Stimulated activated naive CD8-positive, alpha-beta T cell treated with anti-CD3 and anti-CD28 coated beads, Interleukin-15, Interleukin-2, amounts not matched to agents 100 U/mL and 50 U/mL, for 24 hours (primary cell): ENCODE measurements around the gene SIX3.

Source experiments
- ATAC-seq: fragments of 150-1000 bp; cut with Tn5 transposase; one replicate; pipeline ENCODE4 v1.10.0; 2021
- DNase-seq: peaks from one replicate; pipeline ENCODE4 v3.0.0; 2021

SIX3 gene

DNA sequence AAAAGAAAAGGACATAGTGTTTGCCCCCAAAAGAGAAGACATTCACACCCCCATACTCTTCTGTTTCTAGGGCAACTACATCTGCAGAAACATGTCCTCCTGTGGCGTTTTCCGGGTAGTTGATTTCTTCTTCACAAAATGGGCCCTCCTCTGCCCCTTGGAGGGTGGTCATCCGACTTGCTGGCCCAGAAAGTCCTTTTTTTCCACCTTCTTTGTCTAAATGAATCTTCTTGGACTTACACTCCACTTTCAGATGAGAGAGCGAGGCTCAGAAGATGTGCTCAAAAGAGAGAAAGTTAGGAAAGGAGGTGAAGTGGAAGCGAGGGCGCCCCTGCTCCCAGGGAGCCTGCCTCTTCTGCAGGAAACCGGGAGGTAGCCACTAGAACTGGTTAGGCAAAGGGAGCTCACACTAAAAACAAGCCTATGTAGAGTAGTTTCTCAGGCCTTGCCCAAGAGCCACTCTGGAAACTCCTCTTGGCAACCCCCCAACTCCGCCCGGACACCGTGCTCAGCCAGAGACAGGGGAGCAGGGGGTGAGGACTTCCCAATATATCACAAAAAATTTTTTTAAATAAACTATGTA lies 10.2 kb upstream of the SIX3 start:
- no peak for ATAC-seq
- DNase-seq, result no peak

DNA sequence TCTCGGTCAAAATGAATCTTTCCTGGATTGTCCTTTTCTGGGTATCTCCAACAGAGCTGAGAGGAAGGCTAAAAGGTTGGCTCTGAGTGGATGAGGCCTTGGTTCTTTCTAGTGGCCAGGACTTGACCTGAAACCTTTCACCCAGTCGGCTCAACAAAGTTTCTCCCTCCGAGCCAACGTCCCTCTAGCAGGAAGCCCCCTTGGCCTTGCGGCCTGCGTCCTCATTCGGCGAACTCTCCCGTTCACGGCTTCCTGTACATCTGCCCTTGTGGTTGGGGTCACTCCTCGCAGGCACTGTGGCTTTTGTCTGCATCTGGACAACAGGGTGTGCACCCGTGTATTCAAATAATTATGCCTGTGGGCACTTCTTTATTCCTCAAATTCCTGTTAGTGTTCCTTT lies 9.4 kb upstream of the SIX3 start:
- ATAC-seq (no peak), DNase-seq (no peak)

DNA sequence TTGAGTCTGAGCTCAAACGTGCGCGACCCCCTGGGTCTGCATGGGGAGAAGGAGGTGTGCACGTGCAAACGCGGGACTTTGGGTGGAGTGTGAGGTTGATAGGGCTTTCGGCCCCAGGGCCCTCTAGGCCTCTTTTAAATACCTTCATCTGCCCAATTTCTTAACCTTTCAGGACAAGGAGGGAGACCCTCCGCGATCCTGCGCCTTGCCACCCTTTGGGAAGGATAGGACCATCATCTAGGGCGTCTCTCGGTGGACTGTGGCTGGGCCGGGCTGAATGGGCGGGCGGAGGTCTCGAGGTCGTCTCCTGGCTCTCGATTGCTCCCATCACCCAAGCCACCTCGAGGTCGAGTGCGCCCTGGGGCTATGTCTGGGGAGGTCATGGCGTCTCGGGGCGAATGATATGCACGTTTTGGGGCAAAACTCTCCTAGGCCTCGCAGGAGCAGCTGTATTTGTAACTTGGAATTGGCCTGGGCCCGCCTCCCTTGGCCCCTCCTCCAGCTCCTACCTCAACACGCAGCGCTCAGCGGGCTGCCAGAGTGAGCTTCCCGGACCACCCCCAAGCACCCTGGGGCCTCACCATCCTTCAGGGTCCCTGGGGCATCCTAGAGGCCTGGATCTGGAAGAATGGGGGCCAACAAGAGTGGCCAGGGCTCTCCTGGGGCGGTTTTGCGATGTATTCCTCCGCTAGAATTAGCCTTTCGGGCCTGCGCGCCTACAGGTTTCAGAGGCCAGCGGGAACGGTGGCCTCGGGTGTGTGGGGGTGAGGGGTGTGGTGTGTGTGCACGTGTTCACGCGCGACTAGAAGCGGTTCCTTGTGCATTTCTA lies 8.7 kb upstream of the SIX3 start:
- no peak for DNase-seq
- no peak for ATAC-seq

DNA sequence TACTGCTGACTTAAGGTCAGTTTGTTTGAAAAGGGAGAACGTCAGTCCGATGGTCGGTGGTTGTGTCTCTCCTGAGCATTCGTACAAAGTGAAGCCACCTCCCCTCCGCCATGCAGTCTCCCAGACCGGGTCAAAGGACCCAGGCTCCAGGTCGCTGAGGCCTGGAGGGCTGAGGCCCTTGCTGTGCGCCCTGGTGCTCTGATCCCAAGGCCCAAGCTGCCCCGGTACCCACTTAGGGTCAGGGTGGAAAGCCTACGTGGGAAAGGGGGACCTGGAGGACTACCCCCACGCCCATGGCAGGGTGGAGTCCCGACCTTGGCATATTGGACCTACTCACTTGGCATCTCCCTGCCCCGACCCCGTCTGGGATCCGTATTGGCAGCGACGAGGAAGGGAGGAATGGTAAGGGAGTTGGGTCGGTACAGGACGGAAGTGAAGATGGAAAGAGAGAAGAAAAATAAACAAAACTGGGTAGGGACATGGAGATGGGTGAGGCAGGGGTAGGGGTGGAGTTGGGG lies 8.0 kb upstream of the SIX3 start:
- DNase-seq (no peak), ATAC-seq (no peak)

DNA sequence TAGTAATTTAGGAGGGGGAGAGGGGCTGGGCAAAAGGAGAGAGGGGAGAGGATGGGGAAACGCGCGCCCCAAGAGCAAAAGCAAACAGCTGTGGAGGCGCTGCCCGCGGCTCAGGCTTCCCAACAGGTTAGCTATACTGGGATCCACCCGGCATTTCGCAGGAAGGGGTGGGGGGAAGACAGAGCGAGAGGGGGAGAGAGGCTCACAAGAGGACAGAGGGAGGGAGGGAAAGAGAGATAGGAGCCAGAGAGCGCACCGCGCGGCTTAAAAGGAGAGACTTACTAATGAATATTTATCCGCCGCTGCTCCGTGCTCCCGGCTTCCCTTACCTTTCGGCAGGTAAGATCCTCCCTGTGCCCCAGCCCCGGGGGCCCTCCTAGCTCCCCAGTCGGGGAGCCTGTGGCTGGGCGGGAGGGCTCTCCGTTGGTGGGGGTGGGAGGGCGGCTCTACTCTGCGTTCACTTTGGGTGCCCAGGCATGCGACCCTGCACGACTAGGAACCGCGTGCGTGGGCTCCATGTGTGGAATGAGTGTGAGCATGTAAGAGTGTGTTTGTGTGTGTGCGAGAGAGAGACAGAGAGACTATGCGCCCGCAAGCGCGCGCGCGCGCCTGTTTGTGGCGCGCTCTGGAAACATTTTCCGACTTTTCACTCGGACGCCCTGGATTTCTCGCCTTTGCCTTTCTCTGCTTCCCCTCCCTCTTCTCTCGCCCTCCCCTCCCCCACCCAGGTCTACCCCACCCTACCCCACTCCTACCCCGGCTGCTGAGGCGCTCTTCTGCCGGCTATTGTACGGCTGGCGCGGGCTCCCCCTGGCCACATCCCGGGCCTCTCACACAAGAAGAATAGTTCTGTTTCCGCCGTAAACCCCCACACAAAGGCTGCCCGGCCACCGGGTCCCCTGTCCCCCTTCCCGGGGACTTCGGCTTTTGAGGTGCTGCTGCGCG lies 7.2 kb upstream of the SIX3 start:
- ATAC-seq (no peak), DNase-seq (no peak)

DNA sequence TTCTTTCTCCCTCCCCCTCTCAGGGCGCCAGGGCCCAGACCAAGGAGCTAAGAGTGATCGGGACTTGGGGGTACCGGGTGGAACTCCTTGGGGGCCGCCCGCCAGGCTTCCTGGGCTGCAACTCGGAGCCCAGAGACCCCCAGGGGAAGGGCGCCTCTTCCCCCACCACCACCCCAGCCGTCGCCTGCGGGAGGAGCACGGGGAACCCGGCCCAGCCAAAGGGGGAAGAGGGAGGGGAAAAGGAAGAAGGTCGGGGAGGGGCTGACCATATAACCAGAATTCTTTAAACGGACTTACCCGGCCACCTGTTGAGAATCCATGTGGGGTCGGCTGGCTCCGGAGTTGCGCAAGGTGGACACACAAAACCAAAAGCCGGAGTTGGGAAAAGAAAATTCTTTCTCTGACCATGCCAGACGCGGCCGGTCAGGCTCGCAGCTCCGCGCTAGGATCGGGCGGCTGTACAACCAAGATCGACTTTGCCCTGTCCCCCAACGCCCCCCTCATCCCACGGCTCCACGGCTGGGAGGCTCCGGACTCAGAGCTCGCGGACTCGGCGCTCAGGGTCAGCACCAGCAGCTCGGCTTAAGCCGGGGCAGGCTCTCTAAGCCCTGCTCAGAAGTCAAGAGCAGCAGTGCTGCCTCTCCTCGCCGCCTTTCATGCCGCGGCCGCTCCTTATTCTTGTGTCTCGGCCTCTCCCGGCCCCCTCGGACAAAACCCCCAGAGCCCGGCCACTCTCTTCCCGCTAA lies 6.3 kb upstream of the SIX3 start:
- ATAC-seq (no peak), DNase-seq (no peak)

DNA sequence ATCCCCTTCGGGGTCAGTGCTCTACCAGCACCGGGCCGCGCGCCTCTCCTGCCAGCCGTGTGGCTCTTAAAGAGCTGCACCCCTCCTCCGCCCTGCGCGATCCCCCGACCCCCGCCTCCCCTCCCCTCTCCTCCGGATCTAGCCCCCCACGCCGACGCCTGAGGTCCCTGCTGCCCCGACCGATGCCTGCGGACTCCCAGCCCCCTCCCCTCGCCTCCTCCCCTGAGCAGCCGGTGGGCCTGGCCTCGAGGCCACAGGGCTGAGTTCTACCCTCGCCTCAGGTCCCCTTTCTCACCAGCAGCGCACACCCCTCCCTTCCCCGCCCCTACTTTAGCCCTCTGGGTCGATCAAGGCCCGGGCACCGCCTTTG lies 5.8 kb upstream of the SIX3 start:
- no peak for ATAC-seq

DNA sequence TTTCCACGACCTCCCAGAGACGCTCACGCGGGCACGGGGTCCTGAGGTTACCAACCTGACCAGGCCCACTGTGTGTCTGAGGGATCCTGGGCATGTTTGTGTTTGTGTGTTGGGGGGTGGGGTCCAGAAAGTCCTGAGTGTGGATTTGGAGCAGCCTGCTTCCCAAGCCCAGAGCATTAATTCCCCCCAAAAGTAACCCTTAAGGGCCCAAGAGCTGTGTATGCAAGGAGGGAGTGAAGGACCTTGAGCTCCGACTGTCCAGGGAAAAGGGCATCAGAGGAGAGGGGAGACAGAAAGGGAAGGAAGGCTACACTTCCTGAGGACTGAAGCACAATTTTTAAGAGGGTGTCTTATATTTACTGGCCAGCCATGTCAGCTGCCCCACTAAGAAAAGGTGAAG lies 5.2 kb upstream of the SIX3 start:
- ATAC-seq (no peak), DNase-seq (no peak)

More for the DNA sequence above, 5.8 kb upstream of the SIX3 start:
- no peak for DNase-seq

DNA sequence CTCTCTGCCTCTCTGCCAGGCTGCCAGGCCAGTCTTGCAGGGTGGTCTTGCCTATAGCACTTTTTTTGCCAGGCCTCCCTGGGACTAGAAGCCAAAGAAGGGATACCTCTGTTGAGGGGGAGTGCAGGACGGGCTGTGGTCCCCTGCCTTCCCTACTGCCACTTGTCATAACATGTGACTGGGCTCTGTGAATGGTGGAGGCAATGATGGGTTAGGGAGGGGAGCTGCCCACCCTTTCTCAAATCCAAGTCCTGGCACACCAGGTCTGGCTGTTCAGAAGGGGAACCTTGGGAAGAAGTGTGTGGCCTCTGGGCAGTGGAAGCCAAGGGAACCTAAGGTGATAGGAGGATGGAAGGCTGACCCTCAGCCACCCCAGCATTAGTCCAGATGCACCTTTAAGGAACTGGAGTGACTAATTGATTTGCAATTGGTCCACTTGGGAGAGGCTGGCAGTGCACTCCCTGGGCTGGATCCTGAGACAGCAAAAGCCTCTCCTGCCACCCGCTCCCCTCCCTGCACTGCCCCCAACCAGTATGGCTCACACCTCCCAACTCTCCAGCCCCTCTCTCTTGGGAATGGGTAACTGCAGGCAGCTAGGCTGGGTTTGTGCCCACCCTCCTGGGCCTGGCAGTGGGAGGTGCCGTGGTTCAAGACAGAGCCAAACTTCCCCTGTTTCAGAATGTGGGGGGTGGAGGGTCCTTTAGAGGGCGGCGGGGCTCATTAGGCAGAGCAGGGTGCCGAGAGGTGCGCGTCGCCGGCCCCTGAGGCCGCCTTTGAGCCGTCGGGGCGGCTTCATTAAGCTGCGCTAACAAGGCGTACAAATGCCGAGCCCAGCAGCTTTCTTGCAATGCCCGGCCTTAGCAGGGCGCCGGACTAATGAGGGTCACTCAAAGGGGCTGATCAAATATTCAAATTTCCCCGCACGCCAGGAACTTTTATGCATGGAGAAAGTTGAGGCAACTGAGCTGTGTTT lies 4.5 kb upstream of the SIX3 start:
- no peak for ATAC-seq

DNA sequence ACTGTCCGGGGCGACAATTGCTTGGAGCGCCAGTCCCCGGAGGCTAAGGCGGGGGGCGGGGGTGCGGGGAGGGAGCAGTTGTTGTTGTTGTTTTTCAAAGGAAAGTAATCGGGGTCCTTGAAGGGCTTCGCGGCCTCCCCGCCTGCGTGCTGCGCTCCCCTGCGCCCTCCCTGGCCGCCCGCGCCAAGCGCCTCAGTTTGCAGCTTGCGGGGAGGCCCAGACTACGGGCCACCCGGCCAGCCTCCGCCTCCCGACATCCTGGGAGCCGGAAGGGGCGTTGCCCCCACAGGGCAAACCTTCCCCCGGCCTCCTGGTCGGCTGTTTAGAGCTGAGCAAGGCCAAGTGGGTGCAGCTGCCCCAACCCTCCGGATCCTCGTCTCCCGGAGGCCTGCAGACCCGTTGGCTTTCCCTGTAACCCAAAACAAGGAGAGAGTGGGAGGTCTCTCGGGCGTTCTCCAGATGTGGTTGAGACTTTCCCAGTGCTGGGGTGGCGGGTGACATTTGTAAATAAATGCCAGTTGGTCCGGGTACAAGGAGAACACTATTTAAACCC lies 3.7 kb upstream of the SIX3 start:
- ATAC-seq, result peak; percentile 37
- DNase-seq, result peak; percentile 58

More for the DNA sequence above, 4.5 kb upstream of the SIX3 start:
- no peak for DNase-seq

DNA sequence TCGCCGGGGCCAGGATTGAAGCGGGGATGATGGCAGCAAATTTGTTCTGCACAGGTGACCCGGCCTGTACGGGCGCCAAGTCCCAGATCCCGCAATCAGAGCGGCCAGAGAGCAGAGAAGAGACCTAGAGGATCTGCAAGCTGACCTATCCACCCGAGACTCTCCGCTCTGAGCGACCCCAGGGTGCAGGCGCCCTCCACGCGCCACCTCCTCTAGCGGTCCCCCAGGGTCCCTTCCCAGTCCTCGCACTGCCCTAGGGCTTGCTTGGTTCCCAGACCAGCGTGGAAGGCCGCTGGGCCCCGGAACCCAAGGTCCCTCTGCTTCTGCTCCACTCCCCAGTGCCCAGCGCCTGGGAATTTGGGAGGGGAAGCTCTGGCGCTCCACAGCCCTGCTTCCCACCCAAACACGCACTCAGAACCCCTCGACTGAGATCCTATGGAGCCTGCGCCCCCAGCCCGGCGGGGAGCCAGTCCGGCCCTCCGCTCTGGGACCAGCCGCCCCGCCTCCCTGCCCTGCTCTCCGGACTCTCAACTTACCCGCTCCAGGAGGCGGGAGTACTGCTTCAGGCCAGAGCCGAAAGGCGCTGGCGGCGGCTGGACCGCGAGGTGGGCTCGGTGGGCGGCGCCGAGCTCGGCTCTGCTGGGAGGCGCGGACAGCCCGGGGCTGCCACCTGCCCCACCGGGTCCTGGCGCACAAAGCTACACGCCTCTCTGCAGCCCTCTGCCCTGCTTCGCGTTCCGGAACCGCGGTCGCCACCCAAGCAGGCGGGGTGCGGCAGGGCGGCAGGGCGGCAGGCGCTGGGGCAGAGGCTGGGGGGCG lies 3.0 kb upstream of the SIX3 start:
- ATAC-seq, result no peak
- no peak for DNase-seq

DNA sequence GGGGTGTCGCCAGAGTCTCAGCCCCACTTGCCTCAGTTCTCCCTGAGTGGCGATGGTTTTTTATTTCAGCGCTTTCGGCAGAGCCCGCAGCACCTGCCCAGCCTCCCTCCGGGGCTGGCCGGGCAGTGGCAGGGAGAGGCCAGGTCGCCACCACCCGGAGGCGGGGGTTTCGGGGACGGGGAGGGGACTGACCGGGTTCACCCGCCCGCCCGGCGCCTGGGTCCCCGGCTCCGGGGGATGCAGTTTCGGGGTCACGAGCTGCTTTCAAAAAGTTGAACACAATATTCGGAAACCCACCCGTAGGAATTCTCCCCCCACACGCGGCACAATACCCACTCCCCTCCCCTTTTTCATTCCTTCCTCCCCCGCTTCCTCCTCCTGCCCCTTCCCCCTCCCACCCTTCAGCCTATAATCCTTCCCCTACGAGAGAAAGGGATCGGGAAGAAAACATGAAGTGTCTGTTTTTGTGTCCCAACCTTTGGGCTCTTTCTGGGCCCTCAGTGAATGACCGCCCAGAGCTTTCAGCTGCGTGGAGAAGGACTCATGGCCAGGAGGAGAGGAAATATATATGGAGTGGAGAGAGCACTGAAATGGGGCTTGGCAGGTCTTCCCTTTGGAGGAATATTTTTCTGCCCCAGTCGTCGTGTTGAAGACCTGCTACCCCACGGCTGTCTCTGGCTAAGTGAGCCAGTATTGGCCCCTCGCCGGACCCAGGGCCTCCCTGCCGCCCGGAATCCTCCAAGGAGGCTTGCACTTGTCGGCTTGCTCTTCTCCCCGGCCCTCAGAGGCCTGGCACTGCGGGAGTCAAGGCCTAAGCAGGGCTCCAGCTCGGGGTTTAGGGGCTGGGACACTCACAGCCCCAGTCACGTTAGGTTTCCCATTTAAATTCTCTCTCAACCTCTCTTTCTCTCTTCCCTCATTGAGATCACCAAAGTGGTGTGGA lies 2.1 kb upstream of the SIX3 start:
- DNase-seq (no peak), ATAC-seq (no peak)

DNA sequence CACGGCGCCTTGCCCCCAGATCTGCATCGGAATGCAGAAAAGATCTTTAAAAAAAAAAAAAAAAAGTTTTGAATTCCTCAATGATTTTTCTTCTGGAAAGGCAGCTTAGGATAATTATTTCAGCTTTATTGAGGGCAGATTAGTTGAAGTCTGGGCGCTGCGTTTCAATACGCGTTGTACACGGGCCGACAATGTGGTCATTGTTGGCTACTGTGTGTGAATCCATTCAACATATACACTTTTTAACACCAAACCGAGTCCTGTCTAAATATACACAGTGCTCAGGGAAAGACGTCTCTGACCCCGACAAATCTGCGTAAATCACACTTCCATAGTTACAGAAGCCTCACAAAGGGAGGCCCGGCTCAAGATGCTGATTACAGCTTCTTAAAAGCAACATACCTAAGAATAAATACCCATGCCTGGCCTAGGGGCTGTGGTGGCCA lies 1.4 kb upstream of the SIX3 start:
- ATAC-seq, result no peak

DNA sequence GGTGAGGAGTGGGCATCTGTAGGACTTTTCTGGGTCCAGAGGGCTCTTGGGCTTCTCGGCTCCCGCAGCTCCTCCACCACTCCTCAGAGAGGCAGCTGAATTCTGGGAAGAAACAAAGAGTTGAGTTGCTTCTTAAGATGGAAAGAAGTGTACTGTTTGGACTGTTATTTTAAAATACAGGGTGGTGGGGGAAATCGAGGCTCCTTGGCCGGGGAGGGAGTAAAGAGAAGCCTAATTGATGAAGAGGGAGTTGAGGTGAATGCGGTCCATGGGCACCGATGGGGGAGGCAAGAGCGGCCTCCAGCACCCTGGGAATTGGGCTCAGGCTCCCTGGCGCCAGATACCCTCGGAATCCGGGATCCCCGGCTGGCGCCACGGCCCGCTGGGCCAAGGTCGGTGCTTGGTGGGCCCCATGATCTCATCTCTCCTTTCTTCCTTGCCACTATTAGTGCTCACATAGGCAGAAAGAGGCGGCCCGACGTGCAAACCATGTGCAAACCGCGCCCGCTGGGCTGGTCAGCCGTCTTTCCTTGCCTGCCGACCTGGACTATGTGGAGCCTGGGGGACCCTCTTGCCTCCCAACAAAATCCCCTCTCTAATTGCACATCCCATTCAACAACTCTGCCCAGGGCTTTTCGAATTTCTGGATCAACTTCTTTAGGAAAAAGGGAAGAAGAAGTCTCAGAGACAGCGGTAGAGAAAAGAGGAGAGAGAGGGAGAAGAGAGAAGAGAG lies 604 bp upstream of the SIX3 start:
- no peak for DNase-seq
- no peak for ATAC-seq

More for the DNA sequence above, 1.4 kb upstream of the SIX3 start:
- DNase-seq, result no peak

DNA sequence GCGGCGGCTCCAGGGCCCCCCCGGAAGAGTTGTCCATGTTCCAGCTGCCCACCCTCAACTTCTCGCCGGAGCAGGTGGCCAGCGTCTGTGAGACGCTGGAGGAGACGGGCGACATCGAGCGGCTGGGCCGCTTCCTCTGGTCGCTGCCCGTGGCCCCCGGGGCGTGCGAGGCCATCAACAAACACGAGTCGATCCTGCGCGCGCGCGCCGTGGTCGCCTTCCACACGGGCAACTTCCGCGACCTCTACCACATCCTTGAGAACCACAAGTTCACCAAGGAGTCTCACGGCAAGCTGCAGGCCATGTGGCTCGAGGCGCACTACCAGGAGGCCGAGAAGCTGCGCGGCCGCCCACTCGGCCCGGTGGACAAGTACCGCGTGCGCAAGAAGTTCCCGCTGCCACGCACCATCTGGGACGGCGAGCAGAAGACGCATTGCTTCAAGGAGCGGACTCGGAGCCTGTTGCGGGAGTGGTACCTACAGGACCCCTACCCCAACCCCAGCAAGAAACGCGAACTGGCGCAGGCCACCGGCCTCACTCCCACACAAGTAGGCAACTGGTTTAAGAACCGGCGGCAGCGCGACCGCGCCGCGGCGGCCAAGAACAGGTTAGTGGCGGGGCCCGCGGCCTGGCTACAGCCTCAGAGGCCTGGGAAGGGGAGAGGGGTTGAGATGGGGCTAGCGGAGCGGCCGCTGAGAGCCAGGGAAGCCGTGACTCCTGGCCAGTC lies 965 bp downstream of the SIX3 start:
- ATAC-seq, result no peak
- no peak for DNase-seq

DNA sequence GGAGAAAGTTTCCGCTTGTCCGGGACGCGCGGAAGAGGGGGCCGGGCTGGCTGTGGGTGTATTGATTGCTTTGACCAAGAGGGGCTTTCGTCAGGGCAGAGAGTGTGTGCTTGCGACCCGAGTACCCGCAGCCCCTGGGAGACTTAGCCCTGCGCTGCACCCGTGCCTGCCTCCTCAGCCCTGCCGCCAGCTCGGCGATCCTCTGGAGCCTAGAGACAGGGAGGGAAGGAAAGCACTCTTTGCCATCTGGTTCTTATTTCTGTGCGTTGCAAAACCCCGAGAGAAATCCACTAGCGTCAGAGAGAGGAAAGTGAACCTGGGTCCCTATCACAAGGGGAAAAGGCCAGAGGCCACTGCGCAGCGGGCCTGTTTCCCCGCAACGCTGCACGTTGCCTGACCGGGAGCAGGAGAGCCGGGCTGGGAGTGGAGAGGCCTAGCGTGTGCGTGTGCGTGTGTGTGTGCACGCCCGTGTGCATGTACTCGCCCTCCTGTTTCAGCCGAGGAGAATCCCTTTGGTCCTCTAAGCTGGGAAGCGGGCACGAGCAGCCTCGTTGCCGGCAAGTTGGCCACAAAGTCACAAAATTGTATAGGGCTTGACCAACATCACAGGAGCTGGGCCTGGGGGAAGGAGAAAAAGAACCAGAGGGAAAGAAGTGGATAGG lies 1.7 kb downstream of the SIX3 start:
- no peak for DNase-seq
- no peak for ATAC-seq
